HCT116 (cell line): ENCODE measurements around the gene TEX2. TPM values are rescaled to one million over a fixed set of nuclear protein-coding genes. Genes with fewer than 3 reads are reported as not detected.

ENCODE experiments used
- ATAC-seq: fragments of 200-7000 bp; cut with Tn5 transposase; 2 replicates; pipeline ENCODE4 v1.9.1; 2020; ENCODE audit warnings: mild to moderate bottlenecking, moderate library complexity
- BruUV-seq: library from RNA; stranded (reverse); fragments of 400-500 nt; replicated peaks from 2 replicates; lab custom pipeline; 2021; lab: Mats Ljungman, UMichigan
- CTCF ChIA-PET: fragments of 300-600 bp; sonication (Branson Sonifier 250); formaldehyde crosslinking; loops from one replicate; lab custom pipeline; 2021; ENCODE audit warnings: antibody characterized with exemption; lab: Charles Lee
- POLR2A ChIA-PET: fragments of 300-600, 350-600 bp; sonication (Branson Sonifier 250); formaldehyde crosslinking; loops from one replicate; lab custom pipeline; 2021; ENCODE audit warnings: antibody characterized with exemption; lab: Charles Lee
- RAD21 ChIA-PET, 2 experiments: fragments of 300-600 bp; sonication (Branson Sonifier 250); formaldehyde crosslinking; loops; one replicate each; lab custom pipeline; 2023; ENCODE audit warnings: low total read pairs in 2 of 2; ENCODE audit not compliant: uncharacterized antibody in 2 of 2, unreplicated experiment in 2 of 2, low non-redundant PET in 1 of 2; lab: Charles Lee
- DNase-seq: peaks from one replicate; pipeline ENCODE4 v3.0.0-alpha.2; 2010; ENCODE audit warnings: low read depth, low spot score
- H2AFZ ChIP-seq: fragments of 200-600 bp; shearing (Covaris generic), sonication (generic); 2 replicates; pipeline ENCODE4 v1.6.1; 2017; ENCODE audit warnings: low read depth, mixed run types, mixed read lengths, antibody characterized with exemption, low read length; ENCODE audit not compliant: poor library complexity, severe bottlenecking
- H3K27ac ChIP-seq: 2 replicates; pipeline ENCODE4 v1.5.1; 2012; ENCODE audit warnings: low read depth, low read length
- H3K27me3 ChIP-seq: fragments of 200-600 bp; sonication (generic); 2 replicates; pipeline ENCODE4 v1.6.1; 2016; ENCODE audit warnings: mixed run types, low read length, mixed read lengths; ENCODE audit not compliant: insufficient read depth
- H3K36me3 ChIP-seq, 2 experiments: fragments of 200-500 bp in 1 of 2; fragments of 200-600 bp in 1 of 2; sonication (Bioruptor generic) in 1 of 2; sonication (generic) in 1 of 2; 2 replicates each; pipeline versions ENCODE4 v1.5.1 to v1.6.1; 2014 to 2016; ENCODE audit warnings: low read length in 2 of 2, inconsistent platforms in 1 of 2, mixed read lengths in 1 of 2, mixed run types in 1 of 2; ENCODE audit not compliant: insufficient read depth in 2 of 2, control insufficient read depth in 1 of 2
- H3K4me1 ChIP-seq, 2 experiments: fragments of 200-600 bp in 1 of 2; sonication (generic) in 1 of 2; 2 replicates each; pipeline versions ENCODE4 v1.5.1 to v1.6.1; 2012 to 2017; ENCODE audit warnings: low read length in 2 of 2, inconsistent platforms in 1 of 2, mild to moderate bottlenecking in 1 of 2, mixed read lengths in 1 of 2, mixed run types in 1 of 2, moderate library complexity in 1 of 2; ENCODE audit not compliant: insufficient read depth in 2 of 2, control insufficient read depth in 1 of 2
- H3K4me2 ChIP-seq: fragments of 200-600 bp; sonication (generic); 2 replicates; pipeline ENCODE4 v1.6.1; 2017; ENCODE audit warnings: mixed run types, low read length, mixed read lengths
- H3K4me3 ChIP-seq, 2 experiments: fragments of 200-600 bp in 1 of 2; sonication (generic) in 1 of 2; replicated peaks in 1 of 2; 2 replicates each; pipeline ENCODE4 v1.5.1; 2011 to 2016; ENCODE audit warnings: low read length in 2 of 2, control low read depth in 1 of 2, low read depth in 1 of 2, mild to moderate bottlenecking in 1 of 2, mixed read lengths in 1 of 2, mixed run types in 1 of 2
- H3K79me2 ChIP-seq: fragments of 200-600 bp; sonication (generic); 2 replicates; pipeline ENCODE4 v1.6.1; 2017; ENCODE audit warnings: mild to moderate bottlenecking, mixed run types, low read length, moderate library complexity, mixed read lengths; ENCODE audit not compliant: insufficient read depth
- H3K9ac ChIP-seq: fragments of 200-600 bp; sonication (generic); 2 replicates; pipeline ENCODE4 v1.6.1; 2016; ENCODE audit warnings: low read length, mixed read lengths
- H3K9me2 ChIP-seq: fragments of 200-600 bp; sonication (generic), shearing (Covaris generic); 2 replicates; pipeline ENCODE4 v1.6.1; 2017; ENCODE audit warnings: mixed run types, mild to moderate bottlenecking, moderate library complexity; ENCODE audit not compliant: insufficient read depth
- H3K9me3 ChIP-seq, 2 experiments: fragments of 200-500 bp in 1 of 2; fragments of 200-600 bp in 1 of 2; sonication (Bioruptor generic) in 1 of 2; sonication (generic) in 1 of 2; 2 replicates each; pipeline ENCODE4 v1.6.1; 2014 to 2017; ENCODE audit warnings: low read length in 2 of 2, mixed read lengths in 2 of 2, inconsistent platforms in 1 of 2, low read depth in 1 of 2, mild to moderate bottlenecking in 1 of 2, mixed run types in 1 of 2, moderate library complexity in 1 of 2; ENCODE audit not compliant: control insufficient read depth in 1 of 2, insufficient read depth in 1 of 2
- H4K20me1 ChIP-seq: fragments of 200-600 bp; sonication (generic), shearing (Covaris generic); 2 replicates; pipeline ENCODE4 v1.6.1; 2017; ENCODE audit warnings: mixed run types, mild to moderate bottlenecking, moderate library complexity; ENCODE audit not compliant: insufficient read depth
- CEBPB ChIP-seq: IDR thresholded peaks from 2 replicates; pipeline ENCODE4 v1.6.1; 2012; ENCODE audit warnings: low read depth
- EZH2 ChIP-seq: fragments of 200-600 bp; sonication (generic); IDR thresholded peaks from 2 replicates; pipeline ENCODE4 v1.6.1; 2017; ENCODE audit warnings: antibody characterized with exemption, mixed run types
- JUND ChIP-seq: IDR thresholded peaks from 2 replicates; pipeline ENCODE4 v1.6.1; 2012
- POLR2AphosphoS5 ChIP-seq: IDR thresholded peaks from 2 replicates; pipeline ENCODE4 v1.6.1; 2011; ENCODE audit warnings: mild to moderate bottlenecking, low read depth, low read length, moderate library complexity
- intact Hi-C: fragments of 100-400 bp; cut with micrococcal nuclease; formaldehyde crosslinking; loops from 2 replicates; pipeline ENCODE4 v1.10.0; 2022
- total RNA-seq: library from RNA; stranded (reverse); gene quantifications from one replicate; pipeline ENCODE4 v1.2.1, GENCODE V29; 2021; ENCODE audit not compliant: unreplicated experiment
- TF ChIP-seq, protein P1 (sequence below): IDR thresholded peaks from 2 replicates; pipeline ENCODE4 v1.6.1; 2012; ENCODE audit warnings: low read depth

The TEX2 gene
- total RNA-seq, 1 experiment from 2014 or later = 24.6 TPM

DNA sequence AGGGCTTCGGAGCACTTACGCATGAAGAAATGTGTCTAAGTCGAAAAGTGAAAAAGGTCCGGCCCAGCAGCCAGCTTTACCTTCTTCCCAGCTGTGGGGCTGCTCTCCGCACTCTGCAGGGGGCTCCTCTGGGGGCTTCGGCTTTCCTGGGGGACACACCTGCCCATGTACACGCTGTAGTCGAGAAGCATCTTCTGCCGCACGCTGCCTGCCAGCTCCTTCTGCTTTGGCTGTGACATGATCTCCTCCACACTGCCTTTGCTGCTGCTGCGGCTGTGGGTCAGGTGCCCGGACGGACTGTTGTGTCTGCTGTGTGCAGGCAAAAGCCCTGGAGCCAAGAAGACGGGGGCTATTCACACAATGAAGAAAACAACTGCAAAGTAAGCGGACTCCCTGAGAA is 75.0 kb downstream of the TEX2 start:
- Histone ChIP-seq H3K4me3 (no peak overlapping the region), H2AFZ (no peak overlapping the region), H3K4me2 (no peak overlapping the region), H3K79me2 (no peaks in the 10 kb centered on the region), H3K27me3 (no peaks in the 10 kb centered on the region), H3K9me2 (no peaks in the 10 kb centered on the region), H3K9ac (no peak overlapping the region), H3K9me3 (no peaks in the 10 kb centered on the region), H3K4me1 (peaks cover 0 to 17% of the 10 kb centered on the region in 2 experiments; a peak in 2 of 4 replicates), H3K27ac (no peak overlapping the region), H3K36me3 (0 out of 4 replicates have a peak, but pooled peaks cover 0 to 8% of the 10 kb centered on the region in 2 experiments), H4K20me1 (no peaks in the 10 kb centered on the region)
- ATAC-seq = no peak
- POLR2A ChIA-PET = no interaction called here
- TF ChIP-seq EZH2 (no peak), JUND (no peak), POLR2AphosphoS5 (no peak), CEBPB (no peak)
- TF ChIP-seq, protein P1, sequence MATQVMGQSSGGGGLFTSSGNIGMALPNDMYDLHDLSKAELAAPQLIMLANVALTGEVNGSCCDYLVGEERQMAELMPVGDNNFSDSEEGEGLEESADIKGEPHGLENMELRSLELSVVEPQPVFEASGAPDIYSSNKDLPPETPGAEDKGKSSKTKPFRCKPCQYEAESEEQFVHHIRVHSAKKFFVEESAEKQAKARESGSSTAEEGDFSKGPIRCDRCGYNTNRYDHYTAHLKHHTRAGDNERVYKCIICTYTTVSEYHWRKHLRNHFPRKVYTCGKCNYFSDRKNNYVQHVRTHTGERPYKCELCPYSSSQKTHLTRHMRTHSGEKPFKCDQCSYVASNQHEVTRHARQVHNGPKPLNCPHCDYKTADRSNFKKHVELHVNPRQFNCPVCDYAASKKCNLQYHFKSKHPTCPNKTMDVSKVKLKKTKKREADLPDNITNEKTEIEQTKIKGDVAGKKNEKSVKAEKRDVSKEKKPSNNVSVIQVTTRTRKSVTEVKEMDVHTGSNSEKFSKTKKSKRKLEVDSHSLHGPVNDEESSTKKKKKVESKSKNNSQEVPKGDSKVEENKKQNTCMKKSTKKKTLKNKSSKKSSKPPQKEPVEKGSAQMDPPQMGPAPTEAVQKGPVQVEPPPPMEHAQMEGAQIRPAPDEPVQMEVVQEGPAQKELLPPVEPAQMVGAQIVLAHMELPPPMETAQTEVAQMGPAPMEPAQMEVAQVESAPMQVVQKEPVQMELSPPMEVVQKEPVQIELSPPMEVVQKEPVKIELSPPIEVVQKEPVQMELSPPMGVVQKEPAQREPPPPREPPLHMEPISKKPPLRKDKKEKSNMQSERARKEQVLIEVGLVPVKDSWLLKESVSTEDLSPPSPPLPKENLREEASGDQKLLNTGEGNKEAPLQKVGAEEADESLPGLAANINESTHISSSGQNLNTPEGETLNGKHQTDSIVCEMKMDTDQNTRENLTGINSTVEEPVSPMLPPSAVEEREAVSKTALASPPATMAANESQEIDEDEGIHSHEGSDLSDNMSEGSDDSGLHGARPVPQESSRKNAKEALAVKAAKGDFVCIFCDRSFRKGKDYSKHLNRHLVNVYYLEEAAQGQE = no peak
- BruUV-seq = no TSS peak
- RAD21 ChIA-PET = no interaction called here
- intact Hi-C loops = no loop called here
- DNase-seq = no peak
- CTCF ChIA-PET = no interaction called here
